GM21447 (cell line): Measurements from ENCODE around the gene CRTC1.

Experiments used
- ATAC-seq: cut with Tn5 transposase; IDR thresholded peaks from one replicate; pipeline ENCODE4 v1.9.1; 2021; ENCODE audit not compliant: unreplicated experiment

Gene CRTC1

GRCh38 chr19:18765224-18765623 lies 81.7 kb downstream of the CRTC1 start:
- no peak for ATAC-seq

GRCh38 chr19:18768046-18768771 lies 84.7 kb downstream of the CRTC1 start:
- no peak for ATAC-seq

GRCh38 chr19:18768997-18769891 lies 85.8 kb downstream of the CRTC1 start:
- no peak for ATAC-seq

- ATAC-seq, result no peak
These were observed 86.6 kb downstream of the CRTC1 start for GRCh38 chr19:18769989-18770528.

GRCh38 chr19:18770663-18771327 lies 87.3 kb downstream of the CRTC1 start:
- ATAC-seq, result no peak

GRCh38 chr19:18771328-18772242 lies 88.1 kb downstream of the CRTC1 start:
- no peak for ATAC-seq

- ATAC-seq, result no peak
These were observed 89.4 kb downstream of the CRTC1 start for GRCh38 chr19:18772620-18773587.

- no peak for ATAC-seq
These were observed 90.2 kb downstream of the CRTC1 start for GRCh38 chr19:18773682-18774081.

GRCh38 chr19:18774107-18774506 lies 90.6 kb downstream of the CRTC1 start:
- ATAC-seq, result no peak

GRCh38 chr19:18774782-18775444 lies 91.4 kb downstream of the CRTC1 start:
- ATAC-seq, result no peak

GRCh38 chr19:18775586-18776287 lies 92.3 kb downstream of the CRTC1 start:
- ATAC-seq, result no peak

- no peak for ATAC-seq
These were observed 92.8 kb downstream of the CRTC1 start for GRCh38 chr19:18776288-18776594.

GRCh38 chr19:18776736-18777135 lies 93.3 kb downstream of the CRTC1 start:
- no peak for ATAC-seq

- ATAC-seq, result no peak
These were observed 94.0 kb downstream of the CRTC1 start for GRCh38 chr19:18777301-18778075.

- no peak for ATAC-seq
These were observed 94.6 kb downstream of the CRTC1 start for GRCh38 chr19:18778076-18778389.

- no peak for ATAC-seq
These were observed 95.5 kb downstream of the CRTC1 start for GRCh38 chr19:18778826-18779495.

GRCh38 chr19:18780081-18780480 lies 96.6 kb downstream of the CRTC1 start:
- ATAC-seq, result no peak
